Transverse colon (tissue), 4 donors: ENCODE data around the gene IGSF3. TPM values are rescaled to one million over a fixed set of nuclear protein-coding genes. Genes with fewer than 3 reads are reported as not detected.
"Not testable (repeated sequence)": the region's sequence is repeated elsewhere in the genome, so short reads cannot be mapped to it uniquely, and the experiment has no call there.

Experiments used
- DNase-seq: peaks from one replicate; pipeline ENCODE4 v3.0.0-alpha.2; 2019
- H3K27ac ChIP-seq, 4 donors: fragments of 200-600 bp; sonication (generic); 2 replicates each; pipeline ENCODE4 v1.5.1; 2016 to 2018; ENCODE audit warnings: inconsistent platforms in 4 of 4
- H3K27me3 ChIP-seq: fragments of 200-600 bp; sonication (generic); 2 replicates; pipeline ENCODE4 v1.5.1; 2017; ENCODE audit warnings: inconsistent platforms
- H3K36me3 ChIP-seq, 4 donors: fragments of 200-600 bp; sonication (generic); 2 replicates each; pipeline ENCODE4 v1.5.1; 2017 to 2019; ENCODE audit warnings: inconsistent platforms in 4 of 4
- H3K4me1 ChIP-seq, 4 donors: fragments of 200-600 bp; sonication (generic); 2 replicates each; pipeline ENCODE4 v1.5.1; 2017 to 2020; ENCODE audit warnings: inconsistent platforms in 4 of 4
- H3K4me3 ChIP-seq, 4 donors: fragments of 200-600 bp; sonication (generic); 1 replicate in 1 of 4; 2 replicates in 3 of 4; pipeline versions ENCODE4 v1.5.1 to v1.6.1; 2017 to 2019; ENCODE audit warnings: inconsistent platforms in 4 of 4
- H3K9me3 ChIP-seq, 2 donors: fragments of 200-600 bp; sonication (generic); 2 replicates each; pipeline ENCODE4 v1.5.1; 2017 to 2019; ENCODE audit warnings: inconsistent platforms in 2 of 2
- CTCF ChIP-seq, 5 experiments: fragments of 200-600 bp in 3 of 5; fragments of 450-650 bp in 2 of 5; sonication (generic) in 3 of 5; IDR thresholded peaks; 1 replicate in 2 of 5; 2 replicates in 3 of 5; pipeline ENCODE4 v1.5.1; 2016 to 2017; ENCODE audit warnings: antibody characterized with exemption in 5 of 5, inconsistent platforms in 3 of 5, mild to moderate bottlenecking in 2 of 5, moderate library complexity in 1 of 5
- EP300 ChIP-seq: sonication (generic); formaldehyde crosslinking; IDR thresholded peaks from one replicate; pipeline ENCODE4 v1.6.1; 2017; ENCODE audit warnings: antibody characterized with exemption, low read depth
- POLR2A ChIP-seq: fragments of 450-650 bp; IDR thresholded peaks from one replicate; pipeline ENCODE4 v1.6.1; 2016; ENCODE audit warnings: antibody characterized with exemption, mild to moderate bottlenecking, moderate library complexity
- POLR2AphosphoS5 ChIP-seq, 3 donors: sonication (generic); formaldehyde crosslinking; IDR thresholded peaks; one replicate each; pipeline ENCODE4 v1.6.1; 2016; ENCODE audit warnings: antibody characterized with exemption in 3 of 3
- whole genome bisulfite sequencing, 2 donors: methylation state at CpG; one replicate each; pipeline ENCODE4 v1.1.5; 2018; ENCODE audit warnings: low coverage in 1 of 2; 5-methylcytosine and 5-hydroxymethylcytosine counted together
- in situ Hi-C, 4 donors: fragments of 200-750 bp; cut with MboI; loops; one replicate each; pipeline versions ENCODE4 v1.15.0 to v1.15.1; 2017; ENCODE audit warnings: low sequenced_read_pairs in 3 of 4, low pct_ligation_motif_present in 1 of 4, low pct_unique_long_range_greater_than_20kb in 1 of 4
- intact Hi-C: fragments of 100-400 bp; cut with DNase I; formaldehyde crosslinking; loops from one replicate; pipeline ENCODE4 v1.15.1; 2023; ENCODE audit warnings: low total_unique reads
- total RNA-seq, 4 donors: library from RNA; depleted of rRNA; stranded (reverse); fragments of >200 nt; gene quantifications; one replicate each; pipeline ENCODE4 v1.1.0, GENCODE V29; 2016

Gene IGSF3
- total RNA-seq, 4 donors from 2014 or later = 36.7 to 75.8 (median 56.9) TPM

DNA sequence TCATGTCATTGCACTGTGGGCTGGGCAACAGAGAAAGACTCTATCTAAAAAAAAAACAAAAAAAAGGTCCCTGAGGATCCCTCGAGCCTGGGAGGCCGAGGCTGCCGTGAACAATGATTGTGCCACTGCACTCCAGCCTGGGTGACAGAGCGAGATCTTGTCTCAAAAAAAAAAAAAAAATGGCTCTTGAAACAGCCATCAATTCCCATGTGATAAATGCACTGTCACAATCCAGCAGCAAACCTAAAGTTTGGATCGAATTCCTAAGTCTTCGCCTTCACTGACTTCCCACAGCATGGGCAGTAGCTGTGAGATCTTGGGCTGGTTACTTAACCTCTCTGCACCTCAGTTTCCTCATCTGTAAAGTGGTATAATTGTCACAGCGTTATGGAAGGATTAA lies 43.5 kb downstream of the IGSF3 start:
- DNase-seq = no peak
- TF ChIP-seq CTCF (IDR thresholded peaks at IDR 0.05) (no peak), POLR2AphosphoS5 (IDR thresholded peaks at IDR 0.05) (no peak), EP300 (no peak), POLR2A (no peak)
- no peaks in the 10 kb centered on the region for H3K36me3 ChIP-seq
- no peak overlapping the region for H3K27ac ChIP-seq
- H3K9me3 ChIP-seq = no peaks in the 10 kb centered on the region
- H3K27me3 ChIP-seq = no peaks in the 10 kb centered on the region
- 91 to 92% methylated on average over 5 to 7 of the region's 7 CpGs for WGBS, 2 donors
- in situ Hi-C loops (no loop called here), intact Hi-C loops (no loop called here)
- peaks cover 0 to 6% (median 4%) of the 10 kb centered on the region in 4 donors for H3K4me1 ChIP-seq
- H3K4me3 ChIP-seq = no peak overlapping the region

- H3K4me1 ChIP-seq, DNase-seq, H3K36me3 ChIP-seq, H3K9me3 ChIP-seq, H3K27me3 ChIP-seq, intact Hi-C loops, H3K4me3 ChIP-seq, in situ Hi-C loops, H3K27ac ChIP-seq: not testable (repeated sequence)
- WGBS, 2 donors = 68 to 88% methylated on average over 2 of the region's 2 CpGs
Observed at GRCh38 chr1:116622496-116622895, 45.0 kb downstream of the IGSF3 start.

DNA sequence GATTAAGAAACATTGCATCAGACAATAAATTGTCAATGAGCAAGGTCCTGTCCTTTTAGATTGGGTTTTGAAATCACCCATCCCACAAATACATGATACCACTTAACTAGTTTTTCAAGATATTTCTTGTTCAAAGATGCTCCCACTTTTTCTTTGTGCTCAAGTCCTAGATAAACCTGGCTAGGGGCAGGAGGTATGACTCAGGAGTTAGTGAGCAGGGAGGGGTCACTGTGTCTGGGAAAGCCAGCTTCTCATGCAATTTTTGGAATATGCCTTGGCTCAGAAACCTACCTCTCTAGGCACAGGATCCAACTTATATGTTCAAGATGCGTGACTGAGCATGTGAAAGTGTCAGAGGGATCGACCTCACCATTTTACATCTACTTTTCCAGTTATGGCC lies 45.8 kb downstream of the IGSF3 start:
- H3K9me3 ChIP-seq, H3K36me3 ChIP-seq, H3K27me3 ChIP-seq, H3K27ac ChIP-seq, in situ Hi-C loops, H3K4me1 ChIP-seq, intact Hi-C loops, DNase-seq, H3K4me3 ChIP-seq: not testable (repeated sequence)
- 86 to 88% methylated on average over 2 of the region's 2 CpGs for WGBS, 2 donors

DNA sequence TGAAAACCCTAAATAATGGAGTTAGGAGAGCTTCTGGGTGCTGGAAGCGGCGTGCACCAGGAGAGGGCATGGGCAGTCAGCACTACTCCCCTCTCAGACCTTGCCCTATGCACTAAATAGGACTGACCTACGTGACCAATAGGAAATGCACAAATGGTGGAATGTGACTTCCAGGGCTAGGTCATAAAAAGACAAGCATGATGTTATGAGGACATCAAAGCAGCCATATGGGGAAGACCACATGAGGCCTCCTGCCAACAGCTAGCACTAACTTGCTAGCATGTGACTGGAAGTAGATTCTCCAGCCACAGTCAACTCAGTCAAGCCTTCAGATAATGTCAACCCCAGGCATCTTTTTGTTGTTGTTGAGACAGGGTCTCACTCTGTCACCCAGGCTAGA lies 47.1 kb downstream of the IGSF3 start:
- intact Hi-C loops, H3K36me3 ChIP-seq, H3K4me1 ChIP-seq, H3K27ac ChIP-seq, in situ Hi-C loops, H3K27me3 ChIP-seq, H3K9me3 ChIP-seq, DNase-seq, H3K4me3 ChIP-seq: not testable (repeated sequence)
- WGBS, 2 donors = 93% methylated on average over 3 of the region's 3 CpGs; no CpG with 5 or more reads in 1 of the 2 donors

DNA sequence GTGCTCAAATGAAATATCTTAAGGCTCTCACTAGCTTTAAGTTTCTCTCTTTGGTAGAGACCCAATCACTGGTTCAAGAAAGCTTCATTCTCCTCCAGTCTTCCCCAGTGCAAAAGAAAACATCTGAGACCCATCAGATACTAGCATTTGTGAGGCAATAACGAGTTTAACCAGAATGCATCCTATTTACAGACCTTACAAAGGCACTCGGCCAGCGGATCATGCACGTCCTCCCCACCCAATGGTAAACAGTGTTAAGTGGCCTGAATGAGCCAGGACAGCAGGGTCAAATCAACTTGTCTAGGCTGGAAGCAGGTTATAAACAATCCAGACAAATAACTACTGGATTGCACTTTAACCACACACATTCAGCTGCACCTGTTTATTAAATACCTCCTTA lies 48.4 kb downstream of the IGSF3 start:
- WGBS, 2 donors = 21% methylated on average over 4 of the region's 4 CpGs; no CpG with 5 or more reads in 1 of the 2 donors
- H3K27ac ChIP-seq, H3K9me3 ChIP-seq, H3K4me1 ChIP-seq, in situ Hi-C loops, H3K4me3 ChIP-seq, H3K27me3 ChIP-seq, H3K36me3 ChIP-seq, intact Hi-C loops: not testable (repeated sequence)
- DNase-seq = peak; percentile 36

DNA sequence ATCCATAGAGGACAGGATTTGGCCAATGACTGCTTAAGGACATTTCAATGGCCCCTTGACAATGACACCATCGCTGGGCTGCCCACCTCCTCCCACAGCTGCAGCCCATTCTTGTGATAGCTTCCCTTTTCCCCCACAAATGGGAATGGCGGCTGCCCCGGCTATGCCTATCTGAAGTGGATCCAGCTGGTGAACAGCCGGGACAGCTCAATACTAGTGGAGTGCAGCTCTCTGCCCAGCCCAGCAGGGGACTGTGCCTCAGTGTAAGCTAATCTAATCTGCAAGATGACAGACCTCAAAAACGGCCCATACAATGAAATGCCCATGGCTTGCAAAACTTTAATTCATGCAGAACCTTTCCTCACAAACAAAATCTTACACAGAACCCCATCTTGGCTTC lies 49.7 kb downstream of the IGSF3 start:
- H3K27me3 ChIP-seq, H3K36me3 ChIP-seq, H3K9me3 ChIP-seq, intact Hi-C loops, H3K4me1 ChIP-seq, DNase-seq, H3K4me3 ChIP-seq, H3K27ac ChIP-seq, in situ Hi-C loops: not testable (repeated sequence)
- WGBS, 2 donors = 65 to 67% methylated on average over 1 to 5 of the region's 5 CpGs

DNA sequence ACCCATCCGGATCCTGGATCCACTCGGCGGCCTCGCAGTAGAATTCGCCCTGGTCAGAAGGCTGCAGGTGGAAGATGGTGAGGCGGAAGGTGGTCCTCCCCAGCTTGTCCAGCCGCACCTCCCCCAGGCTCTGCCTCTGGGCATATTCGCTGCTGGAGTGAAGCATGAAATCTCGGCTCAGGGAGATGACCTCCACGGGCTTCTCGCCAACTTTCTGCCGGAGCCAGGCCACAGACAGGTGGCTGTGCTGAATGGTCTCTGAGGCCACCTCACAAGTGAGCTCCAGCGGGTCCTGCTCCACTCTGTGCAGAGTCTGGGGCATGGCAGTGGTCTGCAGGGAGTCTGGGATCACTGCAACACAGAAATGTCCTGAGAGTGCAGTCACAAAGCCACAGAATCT lies 53.7 kb downstream of the IGSF3 start:
- intact Hi-C loops, in situ Hi-C loops, H3K4me1 ChIP-seq, H3K9me3 ChIP-seq, H3K27me3 ChIP-seq, H3K4me3 ChIP-seq, DNase-seq, H3K36me3 ChIP-seq, H3K27ac ChIP-seq: not testable (repeated sequence)
- 91% methylated on average over 12 of the region's 13 CpGs; no CpG with 5 or more reads in 1 of the 2 donors for WGBS, 2 donors

- intact Hi-C loops, H3K9me3 ChIP-seq, H3K4me3 ChIP-seq, H3K27ac ChIP-seq, in situ Hi-C loops, H3K36me3 ChIP-seq, H3K27me3 ChIP-seq, H3K4me1 ChIP-seq, DNase-seq: not testable (repeated sequence)
- 60 to 74% methylated on average over 2 to 6 of the region's 6 CpGs for WGBS, 2 donors
Observed at GRCh38 chr1:116609801-116610371, 57.6 kb downstream of the IGSF3 start.

GRCh38 chr1:116608841-116609240 lies 58.7 kb downstream of the IGSF3 start:
- H3K27ac ChIP-seq, H3K9me3 ChIP-seq, H3K4me1 ChIP-seq, H3K27me3 ChIP-seq, intact Hi-C loops, DNase-seq, in situ Hi-C loops, H3K4me3 ChIP-seq, H3K36me3 ChIP-seq: not testable (repeated sequence)
- WGBS, 2 donors = 65 to 68% methylated on average over 2 of the region's 2 CpGs

DNA sequence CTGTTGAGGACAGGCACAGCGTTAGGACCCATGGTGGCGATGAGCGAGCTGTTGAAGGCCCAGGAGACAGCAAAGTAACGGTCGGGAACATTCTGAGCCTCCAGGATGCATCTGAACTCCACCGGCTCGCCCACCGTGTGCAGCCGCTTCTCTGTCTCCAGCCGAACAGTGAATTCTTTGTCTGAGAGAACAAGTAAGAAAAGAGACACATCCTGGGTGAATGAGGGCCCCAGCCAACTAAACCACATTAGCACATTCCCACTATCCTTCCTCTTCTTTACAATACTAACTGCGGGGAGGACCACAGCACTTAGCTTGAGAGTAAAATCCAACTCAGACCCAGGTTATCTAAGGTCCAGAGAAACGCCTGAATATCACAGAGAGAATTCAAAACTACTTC lies 59.4 kb downstream of the IGSF3 start:
- H3K27me3 ChIP-seq, DNase-seq, H3K27ac ChIP-seq, in situ Hi-C loops, H3K4me1 ChIP-seq, H3K36me3 ChIP-seq, H3K9me3 ChIP-seq, intact Hi-C loops, H3K4me3 ChIP-seq: not testable (repeated sequence)
- WGBS, 2 donors = 80 to 84% methylated on average over 7 to 12 of the region's 12 CpGs
